ENCODE results near the gene NCK1.

NCK1 gene

DNA sequence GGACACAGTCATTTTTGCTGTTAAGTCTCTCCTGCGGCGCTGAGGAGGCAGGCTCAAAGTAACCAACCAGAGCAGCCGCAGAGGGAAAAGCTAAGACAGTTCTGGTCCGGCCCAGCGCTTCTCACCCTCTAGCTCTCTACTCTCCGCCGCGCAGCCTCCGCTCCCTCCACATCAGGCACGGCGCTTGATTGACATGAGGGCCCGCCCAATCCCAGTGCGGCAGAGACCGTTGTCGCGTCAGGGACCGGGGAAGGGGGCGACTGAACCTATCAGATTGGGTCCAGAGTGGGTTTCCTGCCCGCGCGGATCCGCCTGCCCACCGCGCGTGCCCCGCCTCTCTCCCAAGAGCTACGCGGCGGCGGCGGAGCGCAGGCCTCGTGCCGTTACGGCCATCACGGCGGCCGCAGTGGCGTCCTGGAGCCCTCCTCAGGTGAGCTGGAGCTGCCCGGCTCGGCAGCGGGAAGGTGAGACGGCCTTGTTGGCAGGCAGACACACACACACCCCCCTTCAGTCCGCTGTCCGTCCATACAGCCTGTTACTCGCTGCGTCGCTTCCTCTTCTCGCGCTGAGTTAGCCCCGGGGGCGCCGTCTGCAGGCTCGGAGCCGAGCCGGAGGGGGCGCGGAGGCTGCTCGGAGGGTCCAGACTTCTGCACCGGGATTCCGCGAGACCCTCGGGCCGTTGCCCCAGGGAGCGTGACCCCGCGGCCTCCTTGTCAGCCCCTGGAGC, at the start of gene NCK1:
TSS of gene NCK1 (plus strand) at position 319 of the 727 bp plus-strand sequence. CDS start 65,794 bp downstream, outside the sequence.
- TF ChIP-seq L3MBTL2 (conservative IDR thresholded peaks at IDR 0.05) (peak; percentile 87), TARDBP (IDR thresholded peaks at IDR 0.05) (no peak), SUZ12 (IDR thresholded peaks at IDR 0.05) (no peak), CTBP1 (IDR thresholded peaks at IDR 0.05; ENCODE audit: borderline replicate concordance) (no peak), NFRKB (IDR thresholded peaks at IDR 0.05) (no peak), ZNF384 (IDR thresholded peaks at IDR 0.05) (no peak), FOXK2 (IDR thresholded peaks at IDR 0.05) (no peak), LEF1 (IDR thresholded peaks at IDR 0.05; ENCODE audit: borderline replicate concordance) (no peak), ELF4 (IDR thresholded peaks at IDR 0.05) (no peak)
- TF ChIP-seq, protein P1, sequence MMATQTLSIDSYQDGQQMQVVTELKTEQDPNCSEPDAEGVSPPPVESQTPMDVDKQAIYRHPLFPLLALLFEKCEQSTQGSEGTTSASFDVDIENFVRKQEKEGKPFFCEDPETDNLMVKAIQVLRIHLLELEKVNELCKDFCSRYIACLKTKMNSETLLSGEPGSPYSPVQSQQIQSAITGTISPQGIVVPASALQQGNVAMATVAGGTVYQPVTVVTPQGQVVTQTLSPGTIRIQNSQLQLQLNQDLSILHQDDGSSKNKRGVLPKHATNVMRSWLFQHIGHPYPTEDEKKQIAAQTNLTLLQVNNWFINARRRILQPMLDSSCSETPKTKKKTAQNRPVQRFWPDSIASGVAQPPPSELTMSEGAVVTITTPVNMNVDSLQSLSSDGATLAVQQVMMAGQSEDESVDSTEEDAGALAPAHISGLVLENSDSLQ (IDR thresholded peaks at IDR 0.05), result peak; percentile 99
- ChIA-PET POLR2A (interaction anchor here (0.8 to 4.2 kb wide), 16 partner anchors 9 to 430 kb away, joined by 3 to 34 read pairs (median 4); partner anchors contain the start of gene STAG1), CTCF (interaction anchor here (0.6 to 2.0 kb wide), 4 partner anchors 100 to 790 kb away, joined by 3 to 7 read pairs (median 5); partner anchors contain the start of gene STAG1)
- DNase-seq (ENCODE audit: extremely low spot score), result peak; percentile 94

DNA sequence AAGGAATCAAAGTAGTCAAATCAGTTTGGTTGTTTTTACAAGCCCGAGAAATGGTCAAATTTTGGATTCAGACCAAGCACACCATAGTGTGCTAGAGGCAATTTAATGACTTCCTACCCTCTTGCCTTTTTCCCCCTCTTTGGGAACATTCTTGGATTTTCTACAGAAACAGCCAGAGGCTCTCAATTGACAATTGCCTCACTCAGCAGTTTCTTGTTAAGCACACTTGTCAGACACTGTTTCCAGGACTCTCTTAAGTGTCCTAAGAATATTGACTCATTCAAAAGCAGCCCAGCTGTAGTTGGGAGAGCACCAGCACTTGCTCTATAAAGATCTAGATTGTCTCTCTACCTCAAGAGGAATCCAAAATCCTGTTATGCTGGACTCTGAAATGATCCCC, 44.6 kb upstream of the NCK1 start:
- ChIA-PET POLR2A (interaction anchor here (2.3 kb wide), 1 partner anchor 65 kb away, joined by 8 read pairs; the partner anchor contains the start of gene STAG1), CTCF (no interaction called here)
- TF ChIP-seq CTBP1 (IDR thresholded peaks at IDR 0.05; ENCODE audit: borderline replicate concordance), result no peak
- no peak for TF ChIP-seq FOXA1 (IDR thresholded peaks at IDR 0.05)
- TF ChIP-seq SP1 (IDR thresholded peaks at IDR 0.05), result no peak
- TF ChIP-seq NFRKB (IDR thresholded peaks at IDR 0.05), result no peak
- TF ChIP-seq FOXM1 (IDR thresholded peaks at IDR 0.05; ENCODE audit: borderline replicate concordance), result no peak
- no peak for TF ChIP-seq SUZ12 (IDR thresholded peaks at IDR 0.05)
- no peak for TF ChIP-seq HDGF (IDR thresholded peaks at IDR 0.05; ENCODE audit: borderline replicate concordance)
- no peak for DNase-seq (ENCODE audit: extremely low spot score)

DNA sequence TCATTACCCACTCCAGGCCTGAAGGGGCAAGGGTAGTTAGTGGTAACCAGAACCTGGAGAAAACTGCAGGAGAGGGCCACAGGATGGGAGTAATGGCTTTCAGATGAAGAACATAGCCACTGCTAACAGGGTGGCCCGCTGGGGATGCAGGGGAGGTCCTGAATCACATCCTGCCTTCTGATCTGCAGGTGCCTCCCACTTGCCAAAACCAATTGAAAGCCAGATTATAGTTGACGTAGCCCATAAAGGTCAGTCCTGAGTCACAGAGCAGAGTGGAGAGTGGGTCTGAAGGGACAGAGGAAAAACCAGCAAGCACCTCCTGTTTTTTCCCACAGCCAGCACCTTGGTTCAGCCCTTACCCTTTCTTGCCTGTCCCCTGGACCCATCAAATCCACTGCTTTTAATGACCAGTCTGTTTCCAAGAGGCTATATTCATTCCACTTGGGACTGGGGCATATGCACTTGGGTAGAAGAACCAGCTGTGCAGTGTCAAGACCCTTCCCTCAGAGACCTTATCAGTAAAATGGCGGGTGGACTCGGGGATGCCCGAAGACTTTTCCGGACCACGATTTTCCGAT, 43.7 kb upstream of the NCK1 start:
- ChIA-PET CTCF (interaction anchor here (0.8 kb wide), 1 partner anchor 198 kb away, joined by 3 read pairs; no protein-coding TSS in a partner anchor), POLR2A (interaction anchor here (0.7 to 1.3 kb wide), 6 partner anchors 21 to 166 kb away, joined by 3 to 9 read pairs (median 3); partner anchors contain the start of gene STAG1)
- no peak for TF ChIP-seq FOXK2 (IDR thresholded peaks at IDR 0.05)
- TF ChIP-seq FOXM1 (IDR thresholded peaks at IDR 0.05; ENCODE audit: borderline replicate concordance), result no peak
- no peak for TF ChIP-seq SUZ12 (IDR thresholded peaks at IDR 0.05)
- TF ChIP-seq, protein P1 (IDR thresholded peaks at IDR 0.05), result no peak
- no peak for TF ChIP-seq LEF1 (IDR thresholded peaks at IDR 0.05; ENCODE audit: borderline replicate concordance)
- TF ChIP-seq ARNT (IDR thresholded peaks at IDR 0.05), result no peak
- no peak for TF ChIP-seq SP1 (IDR thresholded peaks at IDR 0.05)
- TF ChIP-seq L3MBTL2 (conservative IDR thresholded peaks at IDR 0.05), result no peak
- no peak for TF ChIP-seq FOXA1 (IDR thresholded peaks at IDR 0.05)
- no peak for TF ChIP-seq HDGF (IDR thresholded peaks at IDR 0.05; ENCODE audit: borderline replicate concordance)
- no peak for TF ChIP-seq TARDBP (IDR thresholded peaks at IDR 0.05)
- TF ChIP-seq NFRKB (IDR thresholded peaks at IDR 0.05), result no peak
- TF ChIP-seq CTBP1 (IDR thresholded peaks at IDR 0.05; ENCODE audit: borderline replicate concordance), result no peak
- no peak for TF ChIP-seq ELF4 (IDR thresholded peaks at IDR 0.05)
- no peak for TF ChIP-seq BHLHE40 (IDR thresholded peaks at IDR 0.05; ENCODE audit: borderline replicate concordance)
- DNase-seq (ENCODE audit: extremely low spot score), result peak; percentile 31

- ChIA-PET CTCF (interaction anchor here (0.8 kb wide), 1 partner anchor 197 kb away, joined by 3 read pairs; no protein-coding TSS in a partner anchor), POLR2A (interaction anchor here (0.7 to 1.3 kb wide), 6 partner anchors 20 to 165 kb away, joined by 3 to 9 read pairs (median 3); partner anchors contain the start of gene STAG1)
- DNase-seq (ENCODE audit: extremely low spot score), result peak; percentile 68
- TF ChIP-seq ZNF384 (IDR thresholded peaks at IDR 0.05) (no peak), NFRKB (IDR thresholded peaks at IDR 0.05) (no peak), ARNT (IDR thresholded peaks at IDR 0.05) (no peak), LEF1 (IDR thresholded peaks at IDR 0.05; ENCODE audit: borderline replicate concordance) (no peak), BHLHE40 (IDR thresholded peaks at IDR 0.05; ENCODE audit: borderline replicate concordance) (no peak), L3MBTL2 (conservative IDR thresholded peaks at IDR 0.05) (peak; percentile 56)
- TF ChIP-seq, protein P1 (IDR thresholded peaks at IDR 0.05), result no peak
Measured at GRCh38 chr3:136818769-136819391, 43.1 kb upstream of the NCK1 start, which contains the start of gene SLC35G2. Gene SLC35G2 (plus strand): TSS chr3:136819126. CDS start chr3:136854461, 35,335 bp downstream.

GRCh38 chr3:136819392-136819730, 42.6 kb upstream of the NCK1 start:
- no peak for TF ChIP-seq TARDBP (IDR thresholded peaks at IDR 0.05)
- TF ChIP-seq, protein P1 (IDR thresholded peaks at IDR 0.05), result no peak
- TF ChIP-seq ELF4 (IDR thresholded peaks at IDR 0.05), result no peak
- TF ChIP-seq ARNT (IDR thresholded peaks at IDR 0.05), result no peak
- TF ChIP-seq SP1 (IDR thresholded peaks at IDR 0.05), result no peak
- no peak for TF ChIP-seq BHLHE40 (IDR thresholded peaks at IDR 0.05; ENCODE audit: borderline replicate concordance)
- TF ChIP-seq FOXA1 (IDR thresholded peaks at IDR 0.05), result no peak
- TF ChIP-seq NFRKB (IDR thresholded peaks at IDR 0.05), result no peak
- no peak for TF ChIP-seq SUZ12 (IDR thresholded peaks at IDR 0.05)
- no peak for TF ChIP-seq CTBP1 (IDR thresholded peaks at IDR 0.05; ENCODE audit: borderline replicate concordance)
- TF ChIP-seq FOXK2 (IDR thresholded peaks at IDR 0.05), result no peak
- TF ChIP-seq L3MBTL2 (conservative IDR thresholded peaks at IDR 0.05), result no peak
- no peak for TF ChIP-seq HDGF (IDR thresholded peaks at IDR 0.05; ENCODE audit: borderline replicate concordance)
- DNase-seq (ENCODE audit: extremely low spot score), result peak; percentile 55
- ChIA-PET CTCF (interaction anchor here (0.8 kb wide), 1 partner anchor 197 kb away, joined by 3 read pairs; no protein-coding TSS in a partner anchor), POLR2A (interaction anchor here (0.8 to 1.6 kb wide), 5 partner anchors 31 to 165 kb away, joined by 3 to 9 read pairs (median 3); partner anchors contain the start of gene STAG1)

Measured in HEK293T (cell line).